Gastroesophageal sphincter (tissue), 4 donors: Measurements from ENCODE around the gene PRDM1. TPM values are rescaled to one million over a fixed set of nuclear protein-coding genes. Genes with fewer than 3 reads are reported as not detected.
"Not testable (repeated sequence)": the region's sequence is repeated elsewhere in the genome, so short reads cannot be mapped to it uniquely, and the experiment has no call there.

ENCODE experiments used
- ATAC-seq: fragments of 150-250 bp; one replicate; pipeline ENCODE4 v1.9.1; 2016; ENCODE audit warnings: mild to moderate bottlenecking, moderate library complexity
- H3K27ac ChIP-seq, 4 donors: fragments of 200-600 bp; sonication (generic) in 3 of 4; 1 replicate in 3 of 4; 2 replicates in 1 of 4; pipeline ENCODE4 v1.5.1; 2016 to 2019
- H3K27me3 ChIP-seq: fragments of 200-600 bp; sonication (generic); one replicate; pipeline ENCODE4 v1.5.1; 2019
- H3K36me3 ChIP-seq, 2 donors: fragments of 200-600 bp; sonication (generic); one replicate each; pipeline ENCODE4 v1.5.1; 2019; ENCODE audit warnings: control low read depth in 1 of 2
- H3K4me1 ChIP-seq, 3 donors: fragments of 200-600 bp; sonication (generic); 1 replicate in 2 of 3; 2 replicates in 1 of 3; pipeline ENCODE4 v1.5.1; 2016 to 2019; ENCODE audit warnings: control low read depth in 2 of 3
- H3K4me3 ChIP-seq, 2 donors: fragments of 200-600 bp; sonication (generic); one replicate each; pipeline ENCODE4 v1.5.1; 2019; ENCODE audit warnings: mild to moderate bottlenecking in 1 of 2, moderate library complexity in 1 of 2
- H3K9me3 ChIP-seq, 3 donors: fragments of 200-600 bp; sonication (generic); one replicate each; pipeline ENCODE4 v1.5.1; 2017 to 2019; ENCODE audit warnings: control low read depth in 2 of 3
- CTCF ChIP-seq, 4 experiments: fragments of 200-600 bp in 2 of 4; fragments of 450-650 bp in 2 of 4; sonication (generic) in 1 of 4; IDR thresholded peaks; one replicate each; pipeline ENCODE4 v1.5.1; 2017 to 2019; ENCODE audit warnings: antibody characterized with exemption in 4 of 4, mild to moderate bottlenecking in 2 of 4, moderate library complexity in 2 of 4
- EP300 ChIP-seq: sonication (generic); formaldehyde crosslinking; IDR thresholded peaks from one replicate; pipeline ENCODE4 v1.6.1; 2017; ENCODE audit warnings: antibody characterized with exemption, mild to moderate bottlenecking
- POLR2A ChIP-seq, 2 donors: fragments of 450-650 bp; IDR thresholded peaks; one replicate each; pipeline ENCODE4 v1.6.1; 2017; ENCODE audit warnings: antibody characterized with exemption in 2 of 2, mild to moderate bottlenecking in 2 of 2, moderate library complexity in 1 of 2
- POLR2AphosphoS5 ChIP-seq: sonication (generic); formaldehyde crosslinking; IDR thresholded peaks from one replicate; pipeline ENCODE4 v1.6.1; 2017; ENCODE audit warnings: antibody characterized with exemption
- WGBS, 2 donors: methylation state at CpG; one replicate each; pipeline ENCODE4 v1.1.5; 2018; ENCODE audit warnings: low coverage in 1 of 2; 5-methylcytosine and 5-hydroxymethylcytosine counted together
- total RNA-seq, 4 donors: library from RNA; depleted of rRNA; stranded (reverse); fragments of >200 nt; gene quantifications; one replicate each; pipeline ENCODE4 v1.1.0, GENCODE V29; 2016

The PRDM1 gene
- total RNA-seq, 4 donors from 2014 or later: 1.8 to 4.0 (median 3.2) TPM

- TF ChIP-seq POLR2A (IDR thresholded peaks at IDR 0.05) (no peak), CTCF (IDR thresholded peaks at IDR 0.05) (no peak), POLR2AphosphoS5 (no peak), EP300 (no peak)
- WGBS, 2 donors: 91 to 100% methylated on average over 1 of the region's 2 CpGs
These were observed 60.8 kb downstream of the PRDM1 start for GRCh38 chr6:106146852-106147351.

GRCh38 chr6:106147476-106147875 lies 61.3 kb downstream of the PRDM1 start:
- no peak for ATAC-seq
- WGBS, 2 donors: 78 to 90% methylated on average over 1 of the region's 2 CpGs

More at GRCh38 chr6:106146852-106147351, 60.8 kb downstream of the PRDM1 start:
- Histone ChIP-seq H3K9me3 (no peaks in the 10 kb centered on the region), H3K27ac (no peak overlapping the region), H3K4me1 (no peaks in the 10 kb centered on the region), H3K4me3 (no peak overlapping the region), H3K27me3 (no peaks in the 10 kb centered on the region), H3K36me3 (no peaks in the 10 kb centered on the region)
- ATAC-seq: no peak

DNA sequence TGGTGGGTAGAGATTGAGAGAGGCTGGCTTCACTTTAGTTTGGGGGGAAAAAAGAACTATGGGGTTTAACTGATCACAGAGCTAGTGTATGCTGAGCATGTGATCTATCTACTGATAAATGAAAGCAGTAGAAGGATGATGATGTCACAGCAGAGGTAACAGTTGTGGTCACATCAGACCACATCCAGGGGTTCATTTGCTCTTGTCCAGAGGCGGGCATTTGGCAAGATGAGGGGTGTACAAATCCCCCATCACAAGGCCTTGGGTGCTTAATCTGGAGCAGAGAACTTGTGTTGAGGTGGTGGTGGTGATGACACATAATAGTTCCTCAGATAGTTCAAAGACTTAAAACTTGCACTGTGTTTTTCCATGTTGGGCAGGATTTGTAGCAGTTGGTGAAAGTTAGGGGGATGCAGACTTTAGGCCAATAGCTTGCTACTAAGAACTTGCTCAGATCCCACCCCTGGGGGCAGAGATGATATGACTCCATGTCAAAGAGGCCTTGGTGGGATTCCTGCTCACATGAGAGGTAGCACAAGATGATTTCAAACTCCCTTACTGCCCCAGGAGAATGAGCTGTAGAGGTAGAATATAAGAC lies 63.4 kb downstream of the PRDM1 start:
- 91 to 100% methylated on average over 1 of the region's 1 CpG for WGBS, 2 donors
- Histone ChIP-seq H3K9me3 (no peaks in the 10 kb centered on the region), H3K4me3 (no peak overlapping the region), H3K4me1 (no peaks in the 10 kb centered on the region), H3K36me3 (no peaks in the 10 kb centered on the region), H3K27me3 (no peaks in the 10 kb centered on the region), H3K27ac (no peak overlapping the region)
- ATAC-seq: no peak
- no peak for TF ChIP-seq POLR2A (IDR thresholded peaks at IDR 0.05)
- no peak for TF ChIP-seq CTCF (IDR thresholded peaks at IDR 0.05)
- TF ChIP-seq POLR2AphosphoS5: no peak
- no peak for TF ChIP-seq EP300

More at GRCh38 chr6:106147476-106147875, 61.3 kb downstream of the PRDM1 start:
- no peaks in the 10 kb centered on the region for H3K27me3 ChIP-seq
- TF ChIP-seq POLR2A (IDR thresholded peaks at IDR 0.05) (no peak), CTCF (IDR thresholded peaks at IDR 0.05) (no peak), POLR2AphosphoS5 (no peak), EP300 (no peak)
- H3K36me3 ChIP-seq: no peaks in the 10 kb centered on the region
- H3K4me3 ChIP-seq: no peak overlapping the region
- H3K4me1 ChIP-seq: no peaks in the 10 kb centered on the region
- no peak overlapping the region for H3K27ac ChIP-seq
- H3K9me3 ChIP-seq: no peaks in the 10 kb centered on the region

GRCh38 chr6:106152476-106152875 lies 66.3 kb downstream of the PRDM1 start:
- ATAC-seq, H3K4me3 ChIP-seq, H3K4me1 ChIP-seq, H3K36me3 ChIP-seq, H3K27ac ChIP-seq, H3K9me3 ChIP-seq, H3K27me3 ChIP-seq: not testable (repeated sequence)
- WGBS, 2 donors: 81 to 87% methylated on average over 3 of the region's 3 CpGs

GRCh38 chr6:106152952-106153351 lies 66.8 kb downstream of the PRDM1 start:
- no peaks in the 10 kb centered on the region for H3K9me3 ChIP-seq
- TF ChIP-seq POLR2AphosphoS5 (no peak), POLR2A (IDR thresholded peaks at IDR 0.05) (no peak), CTCF (IDR thresholded peaks at IDR 0.05) (no peak), EP300 (no peak)
- no peak overlapping the region for H3K27ac ChIP-seq
- 60 to 81% methylated on average over 2 to 4 of the region's 4 CpGs for WGBS, 2 donors
- H3K36me3 ChIP-seq: no peaks in the 10 kb centered on the region
- no peak overlapping the region for H3K4me3 ChIP-seq
- ATAC-seq: no peak
- no peaks in the 10 kb centered on the region for H3K27me3 ChIP-seq
- H3K4me1 ChIP-seq: no peaks in the 10 kb centered on the region
